ENCODE results near the gene FHDC1. TPM values are rescaled to one million over a fixed set of nuclear protein-coding genes. Genes with fewer than 3 reads are reported as not detected.

The FHDC1 gene
- total RNA-seq, 1 donor from 2014 or later, result 1.5 TPM

Other genes with a start within 250 kb of the FHDC1 start
- 0.23 and 0.31 TPM in 2 replicates for gene TIGD4, start 156.6 kb upstream of the FHDC1 start, total RNA-seq
- 30.6 and 30.7 TPM in 2 replicates for gene ARFIP1, start 156.4 kb upstream of the FHDC1 start, total RNA-seq

All from astrocyte (in vitro differentiated cells and primary cell).